Type B pancreatic cell (in vitro differentiated cells): ENCODE results near the gene BGN. TPM values are rescaled to one million over a fixed set of nuclear protein-coding genes. Genes with fewer than 3 reads are reported as not detected.

Source experiments
- DNase-seq: peaks from one replicate; pipeline ENCODE4 v3.0.0; 2021; ENCODE audit warnings: mixed read lengths; ENCODE audit not compliant: unreplicated experiment; ENCODE audit errors: extremely low spot score
- H3K27ac Mint-ChIP-seq: 2 replicates; pipeline ENCODE4 v1.8.0; 2021; ENCODE audit warnings: mild to moderate bottlenecking, mixed read lengths
- H3K27me3 Mint-ChIP-seq: 2 replicates; pipeline ENCODE4 v1.8.0; 2021; ENCODE audit warnings: mixed read lengths
- H3K36me3 Mint-ChIP-seq: 2 replicates; pipeline ENCODE4 v1.8.0; 2021; ENCODE audit warnings: mixed read lengths
- H3K4me1 Mint-ChIP-seq: one replicate; pipeline ENCODE4 v1.8.0; 2021; ENCODE audit warnings: mixed read lengths; ENCODE audit not compliant: unreplicated experiment
- H3K4me3 Mint-ChIP-seq: 2 replicates; pipeline ENCODE4 v1.8.0; 2021; ENCODE audit warnings: mild to moderate bottlenecking, mixed read lengths
- H3K9me3 Mint-ChIP-seq: 2 replicates; pipeline ENCODE4 v1.8.0; 2021; ENCODE audit warnings: mixed read lengths
- CTCF ChIP-seq: fragments of 200-600 bp; sonication (generic); conservative IDR thresholded peaks from 2 replicates; pipeline ENCODE4 v1.5.0; 2021; ENCODE audit warnings: antibody characterized with exemption, mild to moderate bottlenecking
- total RNA-seq: library from RNA; stranded (reverse); gene quantifications from 2 replicates; pipeline ENCODE4 v1.2.1, GENCODE V29; 2021; ENCODE audit warnings: low replicate concordance

Gene BGN
- total RNA-seq, 1 donor from 2014 or later = 29.6 TPM

GRCh38 chrX:153510383-153510782 is 15.6 kb downstream of the BGN start:
- Mint-ChIP-seq H3K27ac (no peak overlapping the region), H3K36me3 (no peaks in the 10 kb centered on the region)

GRCh38 chrX:153511784-153512500 is 17.2 kb downstream of the BGN start:
- peaks cover 18% of the 10 kb centered on the region for H3K27me3 Mint-ChIP-seq
- no peak for TF ChIP-seq CTCF
- no peaks in the 10 kb centered on the region for H3K4me1 Mint-ChIP-seq
- no peak overlapping the region for H3K27ac Mint-ChIP-seq
- H3K36me3 Mint-ChIP-seq = no peaks in the 10 kb centered on the region
- no peaks in the 10 kb centered on the region for H3K9me3 Mint-ChIP-seq
- H3K4me3 Mint-ChIP-seq = no peak overlapping the region
- DNase-seq = no peak

More at GRCh38 chrX:153510383-153510782, 15.6 kb downstream of the BGN start:
- DNase-seq = no peak
- no peak overlapping the region for H3K4me3 Mint-ChIP-seq
- H3K4me1 Mint-ChIP-seq = no peaks in the 10 kb centered on the region
- no peak for TF ChIP-seq CTCF
- peaks cover 4% of the 10 kb centered on the region for H3K27me3 Mint-ChIP-seq
- no peaks in the 10 kb centered on the region for H3K9me3 Mint-ChIP-seq

- no peak for TF ChIP-seq CTCF
- no peaks in the 10 kb centered on the region for H3K36me3 Mint-ChIP-seq
- no peaks in the 10 kb centered on the region for H3K4me1 Mint-ChIP-seq
- H3K9me3 Mint-ChIP-seq = no peaks in the 10 kb centered on the region
- peaks cover 21% of the 10 kb centered on the region for H3K27me3 Mint-ChIP-seq
- no peak overlapping the region for H3K4me3 Mint-ChIP-seq
- DNase-seq = no peak
- no peak overlapping the region for H3K27ac Mint-ChIP-seq
Measured at GRCh38 chrX:153512501-153512893, 17.7 kb downstream of the BGN start.

- H3K4me3 Mint-ChIP-seq = no peak overlapping the region
- peaks cover 22% of the 10 kb centered on the region for H3K27me3 Mint-ChIP-seq
- H3K4me1 Mint-ChIP-seq = no peaks in the 10 kb centered on the region
- no peak for TF ChIP-seq CTCF
- no peak overlapping the region for H3K27ac Mint-ChIP-seq
- H3K36me3 Mint-ChIP-seq = no peaks in the 10 kb centered on the region
- no peaks in the 10 kb centered on the region for H3K9me3 Mint-ChIP-seq
- DNase-seq = no peak
Measured at GRCh38 chrX:153513265-153513664, 18.5 kb downstream of the BGN start.

- Mint-ChIP-seq H3K4me1 (no peaks in the 10 kb centered on the region), H3K27ac (no peak overlapping the region), H3K4me3 (no peak overlapping the region), H3K36me3 (no peaks in the 10 kb centered on the region), H3K9me3 (no peaks in the 10 kb centered on the region), H3K27me3 (peaks cover 32% of the 10 kb centered on the region)
- no peak for DNase-seq
- no peak for TF ChIP-seq CTCF
Measured at GRCh38 chrX:153514259-153514658, 19.5 kb downstream of the BGN start.
